Measurements from ENCODE around the gene NHSL2. TPM values are rescaled to one million over a fixed set of nuclear protein-coding genes. Genes with fewer than 3 reads are reported as not detected.

Gene NHSL2
- total and polyA plus RNA-seq, 4 donors = 1.4 to 9.9 (median 4.7) TPM

DNA sequence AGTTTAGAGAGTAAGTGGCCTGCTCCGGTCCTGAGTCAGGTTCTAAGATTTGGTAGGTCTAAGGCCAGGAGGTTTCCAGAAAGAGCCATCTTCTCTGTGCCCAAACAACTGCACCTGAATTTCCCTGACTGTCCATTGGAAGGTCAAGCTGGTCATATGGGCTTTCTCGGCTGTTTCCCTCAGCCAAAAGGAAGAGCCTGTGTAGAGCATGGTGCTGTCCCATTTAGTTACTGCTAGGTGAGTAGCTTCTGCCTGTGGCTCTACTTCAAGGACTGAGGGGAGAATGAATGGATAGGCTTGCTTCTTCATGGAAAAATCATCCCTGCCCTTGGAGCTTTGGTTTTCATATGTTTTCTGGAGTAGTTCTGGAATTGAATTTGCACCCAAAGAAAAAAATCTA lies 33.7 kb downstream of the NHSL2 start:
- Histone ChIP-seq H3K27me3 (ENCODE audit: control insufficient read depth in 3 of 3, insufficient read depth in 3 of 3, low read length in 2 of 3) (peaks cover 2 to 13% (median 13%) of the 10 kb centered on the region in 3 donors), H3K4me1 (ENCODE audit: control insufficient read depth in 5 of 5, insufficient read depth in 5 of 5, low read length in 5 of 5) (peaks cover 0 to 6% (median 0%) of the 10 kb centered on the region in 5 donors), H3K9me3 (ENCODE audit: control insufficient read depth in 4 of 4, insufficient read depth in 3 of 4, low read length in 3 of 4) (no peaks in the 10 kb centered on the region), H3K27ac (ENCODE audit: low read depth in 1 of 2, low read length in 1 of 2) (no peak overlapping the region), H3K36me3 (ENCODE audit: control insufficient read depth in 4 of 4, insufficient read depth in 4 of 4, low read length in 4 of 4) (no peaks in the 10 kb centered on the region), H3K4me3 (no peak overlapping the region), H3K9ac (ENCODE audit: insufficient read depth in 1 of 2, low read length in 2 of 2) (no peak overlapping the region)
- TF ChIP-seq, protein P1, sequence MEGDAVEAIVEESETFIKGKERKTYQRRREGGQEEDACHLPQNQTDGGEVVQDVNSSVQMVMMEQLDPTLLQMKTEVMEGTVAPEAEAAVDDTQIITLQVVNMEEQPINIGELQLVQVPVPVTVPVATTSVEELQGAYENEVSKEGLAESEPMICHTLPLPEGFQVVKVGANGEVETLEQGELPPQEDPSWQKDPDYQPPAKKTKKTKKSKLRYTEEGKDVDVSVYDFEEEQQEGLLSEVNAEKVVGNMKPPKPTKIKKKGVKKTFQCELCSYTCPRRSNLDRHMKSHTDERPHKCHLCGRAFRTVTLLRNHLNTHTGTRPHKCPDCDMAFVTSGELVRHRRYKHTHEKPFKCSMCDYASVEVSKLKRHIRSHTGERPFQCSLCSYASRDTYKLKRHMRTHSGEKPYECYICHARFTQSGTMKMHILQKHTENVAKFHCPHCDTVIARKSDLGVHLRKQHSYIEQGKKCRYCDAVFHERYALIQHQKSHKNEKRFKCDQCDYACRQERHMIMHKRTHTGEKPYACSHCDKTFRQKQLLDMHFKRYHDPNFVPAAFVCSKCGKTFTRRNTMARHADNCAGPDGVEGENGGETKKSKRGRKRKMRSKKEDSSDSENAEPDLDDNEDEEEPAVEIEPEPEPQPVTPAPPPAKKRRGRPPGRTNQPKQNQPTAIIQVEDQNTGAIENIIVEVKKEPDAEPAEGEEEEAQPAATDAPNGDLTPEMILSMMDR (IDR thresholded peaks at IDR 0.05; ENCODE audit: control extremely low read depth, extremely low read depth) = no peak
- ATAC-seq (ENCODE audit: insufficient read depth, low FRiP score) = no peak
- DNase-seq = no peak
- 84 to 100% methylated on average over 2 of the region's 2 CpGs for WGBS, 2 donors

DNA sequence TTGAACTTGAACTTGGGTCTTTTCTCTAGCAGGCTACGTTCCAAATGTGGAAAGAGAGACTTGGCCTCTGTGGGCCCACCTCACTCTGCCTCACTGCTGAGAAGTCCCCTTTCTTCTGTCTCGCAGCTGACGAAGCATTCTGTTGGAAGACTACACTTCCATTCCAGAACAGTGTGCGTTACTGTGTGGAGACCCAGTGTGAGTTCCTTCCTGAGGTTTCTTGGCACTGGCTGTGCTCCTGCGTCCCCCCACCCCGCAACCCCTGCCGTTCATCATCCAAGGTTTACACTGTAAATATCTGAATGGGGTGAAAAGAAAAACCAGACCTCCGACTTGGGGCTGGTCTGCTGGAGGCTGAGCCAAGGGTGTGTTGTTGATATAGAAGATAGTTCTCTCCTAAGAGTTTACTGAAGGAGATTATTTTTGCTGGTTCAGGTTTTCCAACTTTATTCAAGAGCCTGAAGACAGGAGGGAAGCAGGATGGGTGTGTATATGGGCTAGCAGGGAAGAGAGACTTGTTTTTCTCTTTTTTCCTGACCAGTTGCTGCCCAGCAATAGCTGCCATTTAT lies 34.7 kb downstream of the NHSL2 start:
- TF ChIP-seq, protein P1 (IDR thresholded peaks at IDR 0.05; ENCODE audit: control extremely low read depth, extremely low read depth) = no peak
- H3K9ac ChIP-seq (ENCODE audit: insufficient read depth in 1 of 2, low read length in 2 of 2) = no peak overlapping the region
- peaks cover 0 to 6% (median 0%) of the 10 kb centered on the region in 5 donors for H3K4me1 ChIP-seq (ENCODE audit: control insufficient read depth in 5 of 5, insufficient read depth in 5 of 5, low read length in 5 of 5)
- H3K4me3 ChIP-seq = no peak overlapping the region
- H3K27ac ChIP-seq (ENCODE audit: low read depth in 1 of 2, low read length in 1 of 2) = no peak overlapping the region
- peak in 2 of 3 donors; percentile 16 to 17 for DNase-seq
- H3K36me3 ChIP-seq (ENCODE audit: control insufficient read depth in 4 of 4, insufficient read depth in 4 of 4, low read length in 4 of 4) = no peaks in the 10 kb centered on the region
- WGBS, 2 donors = 50 to 72% methylated on average over 8 of the region's 8 CpGs
- peaks cover 0 to 6% (median 0%) of the 10 kb centered on the region in 4 donors for H3K9me3 ChIP-seq (ENCODE audit: control insufficient read depth in 4 of 4, insufficient read depth in 3 of 4, low read length in 3 of 4)
- peaks cover 6 to 13% (median 11%) of the 10 kb centered on the region in 3 donors for H3K27me3 ChIP-seq (ENCODE audit: control insufficient read depth in 3 of 3, insufficient read depth in 3 of 3, low read length in 2 of 3)
- no peak for ATAC-seq (ENCODE audit: insufficient read depth, low FRiP score)

DNA sequence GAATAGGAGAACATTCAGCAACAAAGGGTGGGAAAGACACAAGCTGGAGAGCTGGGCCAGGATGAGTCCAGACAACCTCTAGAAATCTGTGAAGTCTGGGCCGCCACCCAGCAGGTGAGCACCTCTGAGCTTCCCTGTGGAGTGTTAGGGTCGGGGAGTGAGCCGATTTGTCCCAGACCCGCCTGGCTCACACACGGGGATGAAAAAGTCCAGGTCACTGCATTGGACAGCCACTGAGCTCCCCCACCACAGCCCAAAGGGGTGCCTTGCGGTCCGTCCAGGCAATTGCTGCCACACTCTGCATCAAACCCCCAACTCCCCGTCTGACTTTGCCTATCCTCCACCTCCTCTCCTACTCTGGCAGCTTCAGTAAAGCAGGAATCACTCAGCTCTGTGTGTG lies 38.7 kb downstream of the NHSL2 start:
- 68 to 93% methylated on average over 6 to 8 of the region's 8 CpGs for WGBS, 2 donors
- Histone ChIP-seq H3K27me3 (ENCODE audit: control insufficient read depth in 3 of 3, insufficient read depth in 3 of 3, low read length in 2 of 3) (peaks cover 6 to 20% (median 8%) of the 10 kb centered on the region in 3 donors), H3K9ac (ENCODE audit: insufficient read depth in 1 of 2, low read length in 2 of 2) (no peak overlapping the region), H3K36me3 (ENCODE audit: control insufficient read depth in 4 of 4, insufficient read depth in 4 of 4, low read length in 4 of 4) (no peaks in the 10 kb centered on the region), H3K27ac (ENCODE audit: low read depth in 1 of 2, low read length in 1 of 2) (no peak overlapping the region), H3K9me3 (ENCODE audit: control insufficient read depth in 4 of 4, insufficient read depth in 3 of 4, low read length in 3 of 4) (peaks cover 0 to 7% (median 0%) of the 10 kb centered on the region in 4 donors), H3K4me3 (no peak overlapping the region), H3K4me1 (ENCODE audit: control insufficient read depth in 5 of 5, insufficient read depth in 5 of 5, low read length in 5 of 5) (peaks cover 0 to 6% (median 0%) of the 10 kb centered on the region in 5 donors)
- ATAC-seq (ENCODE audit: insufficient read depth, low FRiP score) (no peak), DNase-seq (no peak)
- TF ChIP-seq, protein P1 (IDR thresholded peaks at IDR 0.05; ENCODE audit: control extremely low read depth, extremely low read depth) = no peak
